ENCODE results near the gene TMTC2.

DNA sequence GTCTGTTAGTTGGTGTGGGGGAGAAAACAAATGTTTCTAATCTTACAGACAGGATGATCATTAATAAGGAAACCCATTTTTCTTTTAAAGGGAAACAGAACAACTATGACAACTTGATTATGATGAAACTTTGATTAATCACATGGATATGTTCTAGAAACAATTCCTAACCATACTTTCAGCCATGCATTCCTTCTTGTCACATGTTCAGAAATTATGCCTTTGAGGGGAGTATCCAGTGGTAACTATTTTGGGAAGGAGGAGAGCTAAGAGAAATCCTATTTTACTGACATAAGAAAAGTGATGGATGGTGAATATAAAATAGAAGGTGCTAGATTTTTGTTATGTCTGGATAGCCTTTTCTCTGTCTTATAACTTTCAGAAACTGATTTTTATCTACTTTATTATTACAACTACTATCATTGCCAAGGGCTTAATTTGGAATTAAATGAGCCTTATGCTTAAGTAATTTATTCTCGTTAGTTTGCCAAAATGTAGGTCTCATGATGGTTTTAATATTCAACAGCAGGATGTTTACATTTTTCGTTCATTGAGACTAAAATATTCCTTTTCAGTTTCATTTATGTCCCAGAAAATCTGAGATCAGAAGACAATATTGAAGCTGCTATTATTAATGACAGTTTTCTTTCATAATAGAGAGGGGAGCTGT lies 200.1 kb downstream of the TMTC2 start:
- TF ChIP-seq POLR2AphosphoS5 (IDR thresholded peaks at IDR 0.05; ENCODE audit: insufficient read depth, low read depth, low read length) (no peak), MAX (IDR thresholded peaks at IDR 0.05; ENCODE audit: insufficient read depth, insufficient read length) (no peak), POLR2A (IDR thresholded peaks at IDR 0.05; ENCODE audit: low read depth, low read length) (no peak), FOS (IDR thresholded peaks at IDR 0.05; ENCODE audit: borderline replicate concordance, insufficient read depth, low read length) (no peak), JUN (IDR thresholded peaks at IDR 0.05; ENCODE audit: borderline replicate concordance, insufficient read depth, insufficient read length, low read depth) (no peak), EZH2 (IDR thresholded peaks at IDR 0.05; ENCODE audit: borderline replicate concordance, low read depth, low read length, severe bottlenecking) (no peak), MYC (IDR thresholded peaks at IDR 0.05; ENCODE audit: low read depth, low read length) (no peak)
- TF ChIP-seq, protein P1, sequence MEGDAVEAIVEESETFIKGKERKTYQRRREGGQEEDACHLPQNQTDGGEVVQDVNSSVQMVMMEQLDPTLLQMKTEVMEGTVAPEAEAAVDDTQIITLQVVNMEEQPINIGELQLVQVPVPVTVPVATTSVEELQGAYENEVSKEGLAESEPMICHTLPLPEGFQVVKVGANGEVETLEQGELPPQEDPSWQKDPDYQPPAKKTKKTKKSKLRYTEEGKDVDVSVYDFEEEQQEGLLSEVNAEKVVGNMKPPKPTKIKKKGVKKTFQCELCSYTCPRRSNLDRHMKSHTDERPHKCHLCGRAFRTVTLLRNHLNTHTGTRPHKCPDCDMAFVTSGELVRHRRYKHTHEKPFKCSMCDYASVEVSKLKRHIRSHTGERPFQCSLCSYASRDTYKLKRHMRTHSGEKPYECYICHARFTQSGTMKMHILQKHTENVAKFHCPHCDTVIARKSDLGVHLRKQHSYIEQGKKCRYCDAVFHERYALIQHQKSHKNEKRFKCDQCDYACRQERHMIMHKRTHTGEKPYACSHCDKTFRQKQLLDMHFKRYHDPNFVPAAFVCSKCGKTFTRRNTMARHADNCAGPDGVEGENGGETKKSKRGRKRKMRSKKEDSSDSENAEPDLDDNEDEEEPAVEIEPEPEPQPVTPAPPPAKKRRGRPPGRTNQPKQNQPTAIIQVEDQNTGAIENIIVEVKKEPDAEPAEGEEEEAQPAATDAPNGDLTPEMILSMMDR (IDR thresholded peaks at IDR 0.05; ENCODE audit: extremely low read depth in 1 of 2, insufficient read depth in 1 of 2, low read depth in 1 of 2, low read length in 2 of 2), result no peak
